NCI-H187 treated with DMSO at 0.1 percent for 48 hours (cell line): ENCODE results near the gene PRSS50.

ENCODE experiments used
- DNase-seq: peaks from one replicate; lab custom pipeline; 2025; lab: John Stamatoyannopoulos, UW

PRSS50 gene

GRCh38 chr3:46692566-46692990 is 25.1 kb downstream of the PRSS50 start:
- no peak for DNase-seq

GRCh38 chr3:46690798-46691197 is 26.9 kb downstream of the PRSS50 start:
- no peak for DNase-seq

GRCh38 chr3:46685446-46685845 is 32.2 kb downstream of the PRSS50 start:
- no peak for DNase-seq

GRCh38 chr3:46684891-46685290 is 32.8 kb downstream of the PRSS50 start:
- DNase-seq = no peak

GRCh38 chr3:46682974-46683373 is 34.7 kb downstream of the PRSS50 start:
- no peak for DNase-seq

- no peak for DNase-seq
Measured at GRCh38 chr3:46681856-46682540, 35.7 kb downstream of the PRSS50 start.

- no peak for DNase-seq
Measured at GRCh38 chr3:46681387-46681786, 36.3 kb downstream of the PRSS50 start.

- no peak for DNase-seq
Measured at GRCh38 chr3:46680298-46680826, 37.3 kb downstream of the PRSS50 start.

GRCh38 chr3:46679681-46680080 is 38.0 kb downstream of the PRSS50 start:
- DNase-seq = no peak

GRCh38 chr3:46678280-46678679 is 39.4 kb downstream of the PRSS50 start:
- DNase-seq = no peak

- DNase-seq = no peak
Measured at GRCh38 chr3:46677411-46677726, 40.3 kb downstream of the PRSS50 start.

- DNase-seq = no peak
Measured at GRCh38 chr3:46676601-46677410, 40.9 kb downstream of the PRSS50 start.

- no peak for DNase-seq
Measured at GRCh38 chr3:46675843-46676567, 41.7 kb downstream of the PRSS50 start.

- no peak for DNase-seq
Measured at GRCh38 chr3:46675426-46675825, 42.2 kb downstream of the PRSS50 start.

- no peak for DNase-seq
Measured at GRCh38 chr3:46674031-46674845, 43.4 kb downstream of the PRSS50 start.

- no peak for DNase-seq
Measured at GRCh38 chr3:46673151-46674030, 44.3 kb downstream of the PRSS50 start.

- no peak for DNase-seq
Measured at GRCh38 chr3:46672349-46672695, 45.3 kb downstream of the PRSS50 start.

GRCh38 chr3:46671541-46672348 is 45.9 kb downstream of the PRSS50 start:
- DNase-seq = no peak

- no peak for DNase-seq
Measured at GRCh38 chr3:46670891-46671427, 46.7 kb downstream of the PRSS50 start.
